ENCODE data around the gene TPSAB1. TPM values are rescaled to one million over a fixed set of nuclear protein-coding genes. Genes with fewer than 3 reads are reported as not detected.

The TPSAB1 gene
- total and polyA plus RNA-seq, 2 donors from 2014 or later: 1.6 to 156 TPM

DNA sequence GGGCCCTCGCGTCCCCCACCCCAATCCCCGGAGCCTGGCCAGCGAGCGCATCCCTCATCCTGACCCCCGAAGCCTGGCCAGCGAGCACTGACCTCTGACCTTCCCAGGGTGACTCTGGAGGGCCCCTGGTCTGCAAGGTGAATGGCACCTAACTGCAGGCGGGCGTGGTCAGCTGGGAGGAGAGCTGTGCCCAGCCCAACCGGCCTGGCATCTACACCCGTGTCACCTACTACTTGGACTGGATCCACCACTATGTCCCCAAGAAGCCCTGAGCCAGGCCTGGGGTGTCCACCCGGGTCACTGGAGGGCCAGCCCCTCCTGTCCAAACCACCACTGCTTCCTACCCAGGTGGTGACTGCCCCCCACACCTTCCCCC, 17.7 kb downstream of the TPSAB1 start:
- TF ChIP-seq, protein P1, sequence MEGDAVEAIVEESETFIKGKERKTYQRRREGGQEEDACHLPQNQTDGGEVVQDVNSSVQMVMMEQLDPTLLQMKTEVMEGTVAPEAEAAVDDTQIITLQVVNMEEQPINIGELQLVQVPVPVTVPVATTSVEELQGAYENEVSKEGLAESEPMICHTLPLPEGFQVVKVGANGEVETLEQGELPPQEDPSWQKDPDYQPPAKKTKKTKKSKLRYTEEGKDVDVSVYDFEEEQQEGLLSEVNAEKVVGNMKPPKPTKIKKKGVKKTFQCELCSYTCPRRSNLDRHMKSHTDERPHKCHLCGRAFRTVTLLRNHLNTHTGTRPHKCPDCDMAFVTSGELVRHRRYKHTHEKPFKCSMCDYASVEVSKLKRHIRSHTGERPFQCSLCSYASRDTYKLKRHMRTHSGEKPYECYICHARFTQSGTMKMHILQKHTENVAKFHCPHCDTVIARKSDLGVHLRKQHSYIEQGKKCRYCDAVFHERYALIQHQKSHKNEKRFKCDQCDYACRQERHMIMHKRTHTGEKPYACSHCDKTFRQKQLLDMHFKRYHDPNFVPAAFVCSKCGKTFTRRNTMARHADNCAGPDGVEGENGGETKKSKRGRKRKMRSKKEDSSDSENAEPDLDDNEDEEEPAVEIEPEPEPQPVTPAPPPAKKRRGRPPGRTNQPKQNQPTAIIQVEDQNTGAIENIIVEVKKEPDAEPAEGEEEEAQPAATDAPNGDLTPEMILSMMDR (IDR thresholded peaks at IDR 0.05; ENCODE audit: borderline replicate concordance, extremely low read depth, insufficient read depth): no peak
- DNase-seq (no peak), FAIRE-seq (no peak)
- Histone ChIP-seq H3K27me3 (ENCODE audit: control insufficient read depth, insufficient read depth, low read length) (no peaks in the 10 kb centered on the region), H3K4me3 (ENCODE audit: low read length in 3 of 3) (no peak overlapping the region), H3K27ac (ENCODE audit: low read depth in 2 of 2, low read length in 2 of 2) (no peak overlapping the region), H3K9me3 (ENCODE audit: control insufficient read depth in 2 of 3, insufficient read depth in 1 of 3, low read length in 3 of 3) (no peaks in the 10 kb centered on the region), H3K36me3 (ENCODE audit: control insufficient read depth in 2 of 3, insufficient read depth in 3 of 3, low read length in 3 of 3) (no peaks in the 10 kb centered on the region), H3K9ac (ENCODE audit: low read length in 3 of 3) (no peak overlapping the region), H3K4me1 (ENCODE audit: control insufficient read depth in 2 of 3, insufficient read depth in 2 of 3, low read depth in 1 of 3, low read length in 3 of 3) (no peaks in the 10 kb centered on the region)
- intact Hi-C loops (cut with DNase I): no loop called here

DNA sequence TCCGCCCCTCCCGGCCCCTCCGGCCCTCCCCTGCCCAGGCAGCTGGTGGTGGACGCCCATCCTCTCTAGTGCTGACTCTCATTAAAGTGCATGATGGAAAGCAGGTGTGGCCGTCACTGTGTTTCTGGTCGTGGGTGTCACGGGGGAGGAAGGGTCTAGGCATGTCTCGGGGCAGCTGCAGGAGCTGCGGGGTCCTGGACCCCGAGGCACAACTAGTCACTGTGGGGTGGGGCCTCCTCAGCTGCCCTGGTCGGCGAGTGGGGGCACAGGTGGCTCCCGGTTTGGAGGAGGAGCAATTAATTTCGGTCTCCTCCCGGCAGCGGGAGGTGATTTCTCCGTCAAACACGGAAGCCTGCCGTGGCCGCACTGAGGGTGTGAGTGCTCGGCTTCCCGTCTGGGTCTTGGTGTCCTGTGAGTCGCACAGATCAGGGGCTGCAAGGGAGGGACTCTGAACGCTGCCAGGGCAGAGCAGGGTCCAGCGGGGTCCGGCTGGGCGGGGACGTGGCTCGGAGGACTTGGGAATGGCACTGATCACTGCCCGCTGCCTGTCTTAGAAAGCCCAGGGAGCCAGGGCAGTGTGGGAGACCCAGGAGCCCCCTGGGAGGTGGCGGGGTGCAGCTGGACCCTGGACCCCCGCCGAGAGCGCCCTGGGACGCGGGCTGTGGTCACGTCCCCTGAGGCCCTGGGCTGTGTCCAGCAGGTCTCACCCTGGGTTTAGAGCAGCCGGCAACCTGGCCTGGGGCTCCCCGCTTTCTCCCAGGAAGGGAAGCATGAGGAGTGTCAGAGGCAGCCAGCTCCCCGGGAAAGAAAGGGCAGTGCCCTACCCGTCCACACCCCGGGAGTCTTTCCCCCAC, 18.6 kb downstream of the TPSAB1 start:
- FAIRE-seq (no peak), DNase-seq (peak in 3 of 5 donors; percentile 38 to 73 (median 46))
- TF ChIP-seq, protein P1 (IDR thresholded peaks at IDR 0.05; ENCODE audit: borderline replicate concordance, extremely low read depth, insufficient read depth): no peak
- intact Hi-C loops (cut with DNase I): no loop called here
- H3K27me3 ChIP-seq (ENCODE audit: control insufficient read depth, insufficient read depth, low read length): no peaks in the 10 kb centered on the region
- no peaks in the 10 kb centered on the region for H3K4me1 ChIP-seq (ENCODE audit: control insufficient read depth in 2 of 3, insufficient read depth in 2 of 3, low read depth in 1 of 3, low read length in 3 of 3)
- no peak overlapping the region for H3K9ac ChIP-seq (ENCODE audit: low read length in 3 of 3)
- H3K9me3 ChIP-seq (ENCODE audit: control insufficient read depth in 2 of 3, insufficient read depth in 1 of 3, low read length in 3 of 3): no peaks in the 10 kb centered on the region
- no peak overlapping the region for H3K4me3 ChIP-seq (ENCODE audit: low read length in 3 of 3)
- no peak overlapping the region for H3K27ac ChIP-seq (ENCODE audit: low read depth in 2 of 2, low read length in 2 of 2)
- no peaks in the 10 kb centered on the region for H3K36me3 ChIP-seq (ENCODE audit: control insufficient read depth in 2 of 3, insufficient read depth in 3 of 3, low read length in 3 of 3)

DNA sequence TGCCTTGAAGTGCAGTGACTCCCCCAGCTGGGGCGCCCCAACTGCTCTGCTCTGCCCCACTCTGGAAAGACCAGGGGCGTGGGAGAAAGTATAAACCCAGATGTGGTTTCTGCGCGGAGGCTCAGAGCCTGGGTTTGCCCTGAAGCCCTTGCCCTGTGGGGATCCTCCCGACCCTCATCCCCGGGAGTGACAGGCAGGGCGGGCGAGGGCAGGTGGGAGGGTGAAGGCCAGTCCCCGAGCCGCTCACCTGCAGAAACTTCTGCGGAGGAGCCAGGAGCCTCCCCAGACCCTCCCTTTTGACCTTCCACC, 19.2 kb downstream of the TPSAB1 start:
- no peaks in the 10 kb centered on the region for H3K36me3 ChIP-seq (ENCODE audit: control insufficient read depth in 2 of 3, insufficient read depth in 3 of 3, low read length in 3 of 3)
- FAIRE-seq (no peak), DNase-seq (no peak)
- no peak overlapping the region for H3K27ac ChIP-seq (ENCODE audit: low read depth in 2 of 2, low read length in 2 of 2)
- TF ChIP-seq, protein P1 (IDR thresholded peaks at IDR 0.05; ENCODE audit: borderline replicate concordance, extremely low read depth, insufficient read depth): no peak
- no peaks in the 10 kb centered on the region for H3K9me3 ChIP-seq (ENCODE audit: control insufficient read depth in 2 of 3, insufficient read depth in 1 of 3, low read length in 3 of 3)
- H3K9ac ChIP-seq (ENCODE audit: low read length in 3 of 3): no peak overlapping the region
- intact Hi-C loops (cut with DNase I): no loop called here
- no peak overlapping the region for H3K4me3 ChIP-seq (ENCODE audit: low read length in 3 of 3)
- no peaks in the 10 kb centered on the region for H3K27me3 ChIP-seq (ENCODE audit: control insufficient read depth, insufficient read depth, low read length)
- no peaks in the 10 kb centered on the region for H3K4me1 ChIP-seq (ENCODE audit: control insufficient read depth in 2 of 3, insufficient read depth in 2 of 3, low read depth in 1 of 3, low read length in 3 of 3)

Data from kidney (tissue), 14 donors.